Keratinocyte (primary cell): ENCODE results near the gene RC3H1. TPM values are rescaled to one million over a fixed set of nuclear protein-coding genes. Genes with fewer than 3 reads are reported as not detected.

Source experiments
- DNase-seq: peaks from one replicate; pipeline ENCODE4 v3.0.0-alpha.2; 2011; ENCODE audit warnings: low read depth, missing footprints, low spot score
- FAIRE-seq: peaks from 2 replicates; lab custom pipeline; 2011; peaks lifted over from hg19 to GRCh38; lab: Jason Lieb, UNC
- H2AFZ ChIP-seq: 2 replicates; pipeline ENCODE4 v1.6.0; 2012; ENCODE audit warnings: low read length, control low read depth, inconsistent platforms; ENCODE audit not compliant: control insufficient read depth
- H3K27ac ChIP-seq: 2 replicates; pipeline ENCODE4 v1.5.1; 2011; ENCODE audit warnings: low read length; ENCODE audit not compliant: control insufficient read depth, insufficient read depth
- H3K27me3 ChIP-seq: 3 replicates; pipeline ENCODE4 v1.6.0; 2011; ENCODE audit warnings: low read length; ENCODE audit not compliant: control insufficient read depth, insufficient read depth; ENCODE audit errors: extremely low read depth
- H3K36me3 ChIP-seq, 2 experiments: 2 replicates in 1 of 2; 3 replicates in 1 of 2; pipeline ENCODE4 v1.5.1; 2011; ENCODE audit warnings: low read length in 2 of 2, mild to moderate bottlenecking in 1 of 2; ENCODE audit not compliant: control insufficient read depth in 2 of 2, insufficient read depth in 2 of 2; ENCODE audit errors: extremely low read depth in 1 of 2
- H3K4me1 ChIP-seq: 3 replicates; pipeline ENCODE4 v1.5.1; 2011; ENCODE audit warnings: low read length; ENCODE audit not compliant: control insufficient read depth, insufficient read depth; ENCODE audit errors: extremely low read depth
- H3K4me2 ChIP-seq: 3 replicates; pipeline ENCODE4 v1.6.0; 2011; ENCODE audit warnings: low read depth, low read length; ENCODE audit not compliant: control insufficient read depth, insufficient read depth; ENCODE audit errors: extremely low read depth
- H3K4me3 ChIP-seq, 3 experiments: fragments of 200-600 bp in 1 of 3; sonication (generic) in 1 of 3; 2 replicates in 2 of 3; 3 replicates in 1 of 3; pipeline ENCODE4 v1.5.1; 2011 to 2016; ENCODE audit warnings: low read length in 3 of 3, mild to moderate bottlenecking in 3 of 3, control low read depth in 2 of 3, inconsistent platforms in 1 of 3, low read depth in 1 of 3, mixed read lengths in 1 of 3, mixed run types in 1 of 3, moderate library complexity in 1 of 3; ENCODE audit not compliant: control insufficient read depth in 2 of 3, insufficient read depth in 2 of 3; ENCODE audit errors: extremely low read depth in 1 of 3
- H3K79me2 ChIP-seq: 2 replicates; pipeline ENCODE4 v1.6.0; 2012; ENCODE audit warnings: low read length; ENCODE audit not compliant: control insufficient read depth, insufficient read depth
- H3K9ac ChIP-seq: 3 replicates; pipeline ENCODE4 v1.6.0; 2011; ENCODE audit warnings: low read length; ENCODE audit not compliant: control insufficient read depth, insufficient read depth; ENCODE audit errors: extremely low read depth
- H3K9me1 ChIP-seq: 3 replicates; pipeline ENCODE4 v1.6.0; 2011; ENCODE audit warnings: low read length; ENCODE audit not compliant: control insufficient read depth, insufficient read depth; ENCODE audit errors: extremely low read depth
- H3K9me3 ChIP-seq: 2 replicates; pipeline ENCODE4 v1.5.1; 2012; ENCODE audit warnings: low read depth, low read length; ENCODE audit not compliant: control insufficient read depth
- H4K20me1 ChIP-seq: 3 replicates; pipeline ENCODE4 v1.6.0; 2011; ENCODE audit warnings: low read length; ENCODE audit not compliant: control insufficient read depth, insufficient read depth; ENCODE audit errors: extremely low read depth
- CTCF ChIP-seq, 3 experiments: IDR thresholded peaks in 1 of 3; conservative IDR thresholded peaks in 1 of 3; optimal IDR thresholded peaks in 1 of 3; 2 replicates in 2 of 3; 3 replicates in 1 of 3; pipeline versions ENCODE3 to v1.5.1; 2011; ENCODE audit warnings: low read length in 3 of 3, mild to moderate bottlenecking in 3 of 3, moderate library complexity in 2 of 3, control low read depth in 1 of 3, inconsistent platforms in 1 of 3; ENCODE audit not compliant: insufficient read depth in 2 of 3; ENCODE audit errors: extremely low read depth in 1 of 3
- EZH2 ChIP-seq: IDR thresholded peaks from one replicate; pipeline ENCODE4 v1.6.1; 2012; ENCODE audit warnings: inconsistent platforms, mild to moderate bottlenecking, low read length, moderate library complexity
- dilution Hi-C: fragments of 300-500 bp; cut with MboI; formaldehyde crosslinking; loops from one replicate; pipeline ENCODE4 v1.7.0; 2020; ENCODE audit warnings: low sequenced_read_pairs; ENCODE audit not compliant: extremely low pct_ligation_motif_present
- polyA plus RNA-seq, 5 experiments: library from polyadenylated mRNA; depleted of rRNA in 3 of 5; stranded (reverse) in 3 of 5; stranded (forward) in 1 of 5; unstranded in 1 of 5; fragments of >200 nt; gene quantifications; 1 replicate in 1 of 5; 2 replicates in 3 of 5; 3 replicates in 1 of 5; pipeline versions ENCODE4 v1.2.1 to v1.2.3, GENCODE V29; 2011 to 2012; ENCODE audit warnings: missing spikeins in 2 of 5, low read depth in 1 of 5, low replicate concordance in 1 of 5

RC3H1 gene
- polyA plus RNA-seq, 1 donor (not counting 4 experiments of a cell fraction or from before 2014, with no cell fraction given): 10.4 TPM

GRCh38 chr1:173997791-173998190, 24.4 kb downstream of the RC3H1 start:
- TF ChIP-seq CTCF (optimal IDR thresholded peaks at IDR 0.05 in 1 of 3, IDR thresholded peaks at IDR 0.05 in 1 of 3, conservative IDR thresholded peaks at IDR 0.05 in 1 of 3; ENCODE audit: extremely low read depth in 1 of 3, insufficient read depth in 2 of 3, low read length in 3 of 3) (no peak), EZH2 (no peak)
- Histone ChIP-seq H3K9ac (no peak overlapping the region), H2AFZ (no peak overlapping the region), H4K20me1 (peaks cover 3% of the 10 kb centered on the region), H3K27ac (no peak overlapping the region), H3K4me2 (no peak overlapping the region), H3K9me3 (no peaks in the 10 kb centered on the region), H3K9me1 (no peaks in the 10 kb centered on the region), H3K79me2 (peaks cover 31% of the 10 kb centered on the region), H3K36me3 (peaks cover 0 to 3% of the 10 kb centered on the region in 2 experiments), H3K4me1 (no peaks in the 10 kb centered on the region), H3K27me3 (no peaks in the 10 kb centered on the region), H3K4me3 (no peak overlapping the region)
- dilution Hi-C loops: no loop called here
- DNase-seq (no peak), FAIRE-seq (no peak)

- Histone ChIP-seq H3K79me2 (peaks cover 30% of the 10 kb centered on the region), H3K36me3 (peaks cover 4 to 6% of the 10 kb centered on the region in 2 experiments), H2AFZ (no peak overlapping the region), H3K9me1 (no peaks in the 10 kb centered on the region), H3K9ac (no peak overlapping the region), H3K27me3 (no peaks in the 10 kb centered on the region), H3K4me1 (no peaks in the 10 kb centered on the region), H3K4me3 (no peak overlapping the region), H3K9me3 (no peaks in the 10 kb centered on the region), H4K20me1 (peaks cover 3% of the 10 kb centered on the region), H3K4me2 (no peak overlapping the region), H3K27ac (no peak overlapping the region)
- dilution Hi-C loops: no loop called here
- no peak for DNase-seq
- no peak for FAIRE-seq
- TF ChIP-seq EZH2 (no peak), CTCF (optimal IDR thresholded peaks at IDR 0.05 in 1 of 3, IDR thresholded peaks at IDR 0.05 in 1 of 3, conservative IDR thresholded peaks at IDR 0.05 in 1 of 3; ENCODE audit: extremely low read depth in 1 of 3, insufficient read depth in 2 of 3, low read length in 3 of 3) (no peak)
These were observed 25.2 kb downstream of the RC3H1 start for GRCh38 chr1:173996995-173997394.
